ENCODE results near the gene FGF23.

FGF23 gene

GRCh38 chr12:4388032-4388431, 8.5 kb upstream of the FGF23 start:
- Histone ChIP-seq H3K36me3 (ENCODE audit: control insufficient read depth, insufficient read depth, low read length) (no peaks in the 10 kb centered on the region), H3K4me3 (ENCODE audit: insufficient read depth, low read depth, low read length) (no peak overlapping the region), H3K9me3 (ENCODE audit: control insufficient read depth, low read length) (no peaks in the 10 kb centered on the region), H3K4me1 (ENCODE audit: control insufficient read depth, insufficient read depth, low read length) (no peaks in the 10 kb centered on the region), H3K27me3 (ENCODE audit: control insufficient read depth, insufficient read depth, low read length, poor library complexity, severe bottlenecking) (no peaks in the 10 kb centered on the region), H3K27ac (ENCODE audit: insufficient read depth, low read depth, low read length, poor library complexity, severe bottlenecking) (no peak overlapping the region)
- WGBS, 2 experiments: 83 to 86% methylated on average over 1 of the region's 1 CpG

DNA sequence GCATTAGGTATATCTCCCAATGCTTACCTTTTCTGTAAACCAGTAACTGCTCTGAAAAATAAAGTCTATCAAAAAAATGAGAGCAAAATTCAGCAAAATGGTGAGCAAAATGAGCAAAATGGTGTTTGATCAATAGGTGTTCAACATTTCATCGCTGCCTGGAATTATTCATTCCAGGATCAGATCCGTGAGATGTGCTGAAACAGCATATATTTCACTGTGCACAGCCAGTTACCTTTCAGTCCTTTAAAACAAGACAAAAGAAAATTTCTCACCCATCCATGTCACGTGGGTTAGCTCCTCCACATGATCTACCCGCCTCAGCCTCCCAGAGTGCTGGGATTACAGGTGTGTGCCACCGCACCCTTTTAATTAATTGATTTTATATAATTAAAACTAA, 8.1 kb upstream of the FGF23 start:
- H3K9me3 ChIP-seq (ENCODE audit: control insufficient read depth, low read length): no peaks in the 10 kb centered on the region
- H3K4me3 ChIP-seq (ENCODE audit: insufficient read depth, low read depth, low read length): no peak overlapping the region
- no peaks in the 10 kb centered on the region for H3K36me3 ChIP-seq (ENCODE audit: control insufficient read depth, insufficient read depth, low read length)
- 88 to 89% methylated on average over 4 to 5 of the region's 5 CpGs for WGBS, 2 experiments
- H3K27ac ChIP-seq (ENCODE audit: insufficient read depth, low read depth, low read length, poor library complexity, severe bottlenecking): no peak overlapping the region
- no peaks in the 10 kb centered on the region for H3K27me3 ChIP-seq (ENCODE audit: control insufficient read depth, insufficient read depth, low read length, poor library complexity, severe bottlenecking)
- H3K4me1 ChIP-seq (ENCODE audit: control insufficient read depth, insufficient read depth, low read length): no peaks in the 10 kb centered on the region

DNA sequence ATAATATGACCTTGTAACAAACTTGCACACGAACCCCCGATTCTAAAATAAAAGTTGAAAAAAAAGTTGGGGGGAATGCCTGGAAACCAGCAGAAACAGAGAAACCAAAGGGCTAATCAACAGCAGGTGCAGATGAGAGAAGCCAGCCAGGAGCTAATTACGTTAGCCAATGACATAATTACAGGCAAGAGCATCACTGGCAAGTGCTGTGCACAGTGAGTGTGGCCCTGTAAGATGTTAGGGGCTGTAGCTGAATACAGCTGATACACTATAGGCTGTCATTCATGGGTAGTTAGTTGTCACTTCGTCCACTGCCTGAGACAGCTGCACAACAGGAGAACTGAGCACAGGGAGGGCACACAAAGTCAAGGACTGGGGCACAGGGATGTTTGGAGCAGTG, 7.3 kb upstream of the FGF23 start:
- H3K27ac ChIP-seq (ENCODE audit: insufficient read depth, low read depth, low read length, poor library complexity, severe bottlenecking): no peak overlapping the region
- no peak overlapping the region for H3K4me3 ChIP-seq (ENCODE audit: insufficient read depth, low read depth, low read length)
- H3K4me1 ChIP-seq (ENCODE audit: control insufficient read depth, insufficient read depth, low read length): no peaks in the 10 kb centered on the region
- no peaks in the 10 kb centered on the region for H3K9me3 ChIP-seq (ENCODE audit: control insufficient read depth, low read length)
- WGBS, 2 experiments: 87 to 90% methylated on average over 4 of the region's 4 CpGs
- no peaks in the 10 kb centered on the region for H3K27me3 ChIP-seq (ENCODE audit: control insufficient read depth, insufficient read depth, low read length, poor library complexity, severe bottlenecking)
- no peaks in the 10 kb centered on the region for H3K36me3 ChIP-seq (ENCODE audit: control insufficient read depth, insufficient read depth, low read length)

DNA sequence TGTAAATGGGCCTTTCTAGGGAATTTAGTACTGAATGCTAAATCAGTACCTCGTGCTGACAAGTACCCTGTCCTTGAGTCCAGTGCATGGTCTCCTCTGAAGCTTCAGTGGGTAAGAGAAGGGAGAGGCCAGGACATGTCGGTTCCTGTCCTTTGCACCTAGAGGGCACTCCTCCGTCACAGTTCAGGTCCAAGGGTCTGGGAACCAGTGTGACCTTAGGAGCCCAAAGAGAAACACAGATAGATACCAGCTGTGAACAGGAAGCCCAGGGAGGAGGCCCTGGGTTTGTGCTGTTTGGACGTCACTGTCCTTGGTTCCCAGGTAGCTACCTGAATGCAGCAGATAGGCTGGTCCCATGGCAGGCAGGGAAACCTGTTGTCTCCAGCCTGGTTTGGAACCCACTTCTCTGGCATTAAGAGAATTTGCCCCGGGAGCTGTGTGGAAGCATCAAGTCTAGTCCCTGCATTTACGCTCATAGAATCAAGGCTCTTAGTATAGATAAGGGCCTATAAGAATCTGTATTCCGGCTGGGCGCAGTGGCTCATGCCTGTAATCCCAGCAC, 3.9 kb upstream of the FGF23 start:
- WGBS, 2 experiments: 61 to 62% methylated on average over 8 of the region's 8 CpGs
- Histone ChIP-seq H3K27ac (ENCODE audit: insufficient read depth, low read depth, low read length, poor library complexity, severe bottlenecking) (no peak overlapping the region), H3K4me3 (ENCODE audit: insufficient read depth, low read depth, low read length) (no peak overlapping the region), H3K4me1 (ENCODE audit: control insufficient read depth, insufficient read depth, low read length) (no peaks in the 10 kb centered on the region), H3K27me3 (ENCODE audit: control insufficient read depth, insufficient read depth, low read length, poor library complexity, severe bottlenecking) (no peaks in the 10 kb centered on the region), H3K9me3 (ENCODE audit: control insufficient read depth, low read length) (no peaks in the 10 kb centered on the region), H3K36me3 (ENCODE audit: control insufficient read depth, insufficient read depth, low read length) (no peaks in the 10 kb centered on the region)

- Histone ChIP-seq H3K27me3 (ENCODE audit: control insufficient read depth, insufficient read depth, low read length, poor library complexity, severe bottlenecking) (no peaks in the 10 kb centered on the region), H3K27ac (ENCODE audit: insufficient read depth, low read depth, low read length, poor library complexity, severe bottlenecking) (no peak overlapping the region), H3K9me3 (ENCODE audit: control insufficient read depth, low read length) (no peaks in the 10 kb centered on the region), H3K4me1 (ENCODE audit: control insufficient read depth, insufficient read depth, low read length) (no peaks in the 10 kb centered on the region), H3K36me3 (ENCODE audit: control insufficient read depth, insufficient read depth, low read length) (no peaks in the 10 kb centered on the region), H3K4me3 (ENCODE audit: insufficient read depth, low read depth, low read length) (no peak overlapping the region)
- 96% methylated on average over 4 of the region's 4 CpGs for WGBS, 2 experiments
Observed at GRCh38 chr12:4380332-4380731, 820 bp upstream of the FGF23 start.

GRCh38 chr12:4378772-4379171, 740 bp downstream of the FGF23 start:
- no peak overlapping the region for H3K4me3 ChIP-seq (ENCODE audit: insufficient read depth, low read depth, low read length)
- no peaks in the 10 kb centered on the region for H3K9me3 ChIP-seq (ENCODE audit: control insufficient read depth, low read length)
- H3K36me3 ChIP-seq (ENCODE audit: control insufficient read depth, insufficient read depth, low read length): no peaks in the 10 kb centered on the region
- no peaks in the 10 kb centered on the region for H3K27me3 ChIP-seq (ENCODE audit: control insufficient read depth, insufficient read depth, low read length, poor library complexity, severe bottlenecking)
- WGBS, 2 experiments: no CpG with 5 or more reads among the region's 1 CpG
- no peaks in the 10 kb centered on the region for H3K4me1 ChIP-seq (ENCODE audit: control insufficient read depth, insufficient read depth, low read length)
- H3K27ac ChIP-seq (ENCODE audit: insufficient read depth, low read depth, low read length, poor library complexity, severe bottlenecking): no peak overlapping the region

GRCh38 chr12:4375449-4375848, 4.1 kb downstream of the FGF23 start:
- Histone ChIP-seq H3K36me3 (ENCODE audit: control insufficient read depth, insufficient read depth, low read length) (no peaks in the 10 kb centered on the region), H3K27ac (ENCODE audit: insufficient read depth, low read depth, low read length, poor library complexity, severe bottlenecking) (no peak overlapping the region), H3K4me1 (ENCODE audit: control insufficient read depth, insufficient read depth, low read length) (no peaks in the 10 kb centered on the region), H3K27me3 (ENCODE audit: control insufficient read depth, insufficient read depth, low read length, poor library complexity, severe bottlenecking) (no peaks in the 10 kb centered on the region), H3K9me3 (ENCODE audit: control insufficient read depth, low read length) (no peaks in the 10 kb centered on the region), H3K4me3 (ENCODE audit: insufficient read depth, low read depth, low read length) (no peak overlapping the region)
- WGBS, 2 experiments: 91 to 92% methylated on average over 6 of the region's 6 CpGs

DNA sequence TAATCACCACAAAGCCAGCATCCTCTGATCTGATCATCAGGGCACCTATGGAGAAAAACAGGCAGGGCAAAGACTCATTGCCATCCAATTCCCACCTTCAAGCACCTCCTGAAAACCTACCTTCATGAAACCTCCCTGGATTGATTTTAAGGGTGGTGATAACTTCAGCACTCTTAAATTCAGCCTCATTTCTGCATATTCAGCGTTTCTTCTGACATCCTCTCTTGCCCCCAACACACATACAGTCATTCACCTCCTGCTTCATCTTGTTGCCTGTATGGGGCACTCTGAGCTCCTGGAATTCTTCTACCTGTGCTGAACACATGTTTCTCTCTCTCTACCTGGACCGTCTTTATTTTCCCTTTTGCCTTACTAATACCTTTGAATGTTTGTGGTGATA, 6.9 kb downstream of the FGF23 start:
- H3K27ac ChIP-seq (ENCODE audit: insufficient read depth, low read depth, low read length, poor library complexity, severe bottlenecking): no peak overlapping the region
- WGBS, 2 experiments: 89 to 93% methylated on average over 1 to 2 of the region's 2 CpGs
- H3K4me1 ChIP-seq (ENCODE audit: control insufficient read depth, insufficient read depth, low read length): no peaks in the 10 kb centered on the region
- no peak overlapping the region for H3K4me3 ChIP-seq (ENCODE audit: insufficient read depth, low read depth, low read length)
- no peaks in the 10 kb centered on the region for H3K9me3 ChIP-seq (ENCODE audit: control insufficient read depth, low read length)
- H3K36me3 ChIP-seq (ENCODE audit: control insufficient read depth, insufficient read depth, low read length): no peaks in the 10 kb centered on the region
- no peaks in the 10 kb centered on the region for H3K27me3 ChIP-seq (ENCODE audit: control insufficient read depth, insufficient read depth, low read length, poor library complexity, severe bottlenecking)

DNA sequence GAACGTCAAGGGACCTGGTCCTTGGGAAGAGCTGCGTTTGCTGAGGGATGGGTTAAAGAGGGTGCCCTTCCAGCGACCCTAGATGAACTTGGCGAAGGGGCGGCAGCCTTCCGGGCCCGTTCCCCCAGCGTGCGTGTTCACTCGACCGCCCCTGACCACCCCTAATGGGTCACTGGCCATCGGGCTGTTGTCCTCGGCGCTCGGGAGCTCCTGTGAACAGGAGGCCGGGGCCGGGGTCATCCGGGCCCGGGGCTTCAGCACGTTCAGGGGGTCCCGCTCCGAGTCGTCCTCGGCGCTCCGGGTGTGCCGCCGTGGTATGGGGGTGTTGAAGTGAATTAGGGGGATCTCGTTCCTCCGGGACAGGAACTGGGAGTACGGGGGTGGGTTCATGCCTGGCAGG, 9.2 kb downstream of the FGF23 start:
- H3K4me1 ChIP-seq (ENCODE audit: control insufficient read depth, insufficient read depth, low read length): no peaks in the 10 kb centered on the region
- H3K4me3 ChIP-seq (ENCODE audit: insufficient read depth, low read depth, low read length): no peak overlapping the region
- H3K36me3 ChIP-seq (ENCODE audit: control insufficient read depth, insufficient read depth, low read length): no peaks in the 10 kb centered on the region
- no peaks in the 10 kb centered on the region for H3K9me3 ChIP-seq (ENCODE audit: control insufficient read depth, low read length)
- 96% methylated on average over 31 of the region's 31 CpGs for WGBS, 2 experiments
- no peak overlapping the region for H3K27ac ChIP-seq (ENCODE audit: insufficient read depth, low read depth, low read length, poor library complexity, severe bottlenecking)
- no peaks in the 10 kb centered on the region for H3K27me3 ChIP-seq (ENCODE audit: control insufficient read depth, insufficient read depth, low read length, poor library complexity, severe bottlenecking)

- 88 to 91% methylated on average over 3 to 4 of the region's 4 CpGs for WGBS, 2 experiments
- Histone ChIP-seq H3K27ac (ENCODE audit: insufficient read depth, low read depth, low read length, poor library complexity, severe bottlenecking) (no peak overlapping the region), H3K4me1 (ENCODE audit: control insufficient read depth, insufficient read depth, low read length) (no peaks in the 10 kb centered on the region), H3K4me3 (ENCODE audit: insufficient read depth, low read depth, low read length) (no peak overlapping the region), H3K27me3 (ENCODE audit: control insufficient read depth, insufficient read depth, low read length, poor library complexity, severe bottlenecking) (no peaks in the 10 kb centered on the region), H3K9me3 (ENCODE audit: control insufficient read depth, low read length) (no peaks in the 10 kb centered on the region), H3K36me3 (ENCODE audit: control insufficient read depth, insufficient read depth, low read length) (no peaks in the 10 kb centered on the region)
Observed at GRCh38 chr12:4369548-4369947, 10.0 kb downstream of the FGF23 start.

DNA sequence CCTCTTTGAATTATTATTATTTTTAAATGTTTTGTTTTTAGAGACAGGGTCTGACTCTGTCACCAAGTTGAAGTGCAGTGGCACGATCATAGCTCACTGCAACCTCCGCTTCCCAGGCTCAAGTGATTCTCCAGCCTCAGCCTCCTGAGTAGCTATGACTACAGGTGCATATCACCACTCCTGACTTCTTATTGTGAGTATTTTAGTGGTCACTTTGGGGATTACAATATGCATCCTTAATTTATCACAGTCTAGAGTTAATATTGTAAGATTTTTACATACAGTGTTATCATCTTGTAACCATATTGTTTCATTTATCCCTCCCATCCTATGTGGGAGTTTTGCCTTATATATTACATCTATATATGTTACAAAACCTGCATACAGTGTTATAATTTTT, 13.4 kb downstream of the FGF23 start:
- Histone ChIP-seq H3K9me3 (ENCODE audit: control insufficient read depth, low read length) (no peaks in the 10 kb centered on the region), H3K4me3 (ENCODE audit: insufficient read depth, low read depth, low read length) (no peak overlapping the region), H3K36me3 (ENCODE audit: control insufficient read depth, insufficient read depth, low read length) (no peaks in the 10 kb centered on the region), H3K27ac (ENCODE audit: insufficient read depth, low read depth, low read length, poor library complexity, severe bottlenecking) (no peak overlapping the region), H3K27me3 (ENCODE audit: control insufficient read depth, insufficient read depth, low read length, poor library complexity, severe bottlenecking) (no peaks in the 10 kb centered on the region), H3K4me1 (ENCODE audit: control insufficient read depth, insufficient read depth, low read length) (no peaks in the 10 kb centered on the region)
- 88 to 96% methylated on average over 2 of the region's 2 CpGs for WGBS, 2 experiments
